Epithelial cell of esophagus (primary cell): ENCODE data around the gene NKAPL.

Experiments
- DNase-seq: peaks from one replicate; pipeline ENCODE4 v3.0.0; 2010; ENCODE audit warnings: low read depth
- H3K4me3 ChIP-seq: 2 replicates; pipeline ENCODE4 v1.5.1; 2011; ENCODE audit warnings: mild to moderate bottlenecking, low read length, control low read depth
- TF ChIP-seq, protein P1 (sequence below): IDR thresholded peaks from 2 replicates; pipeline ENCODE4 v1.5.1; 2011; ENCODE audit warnings: low read depth, mild to moderate bottlenecking, low read length, control low read depth, inconsistent platforms; ENCODE audit not compliant: insufficient read depth; ENCODE audit errors: missing control alignments

Gene NKAPL

DNA sequence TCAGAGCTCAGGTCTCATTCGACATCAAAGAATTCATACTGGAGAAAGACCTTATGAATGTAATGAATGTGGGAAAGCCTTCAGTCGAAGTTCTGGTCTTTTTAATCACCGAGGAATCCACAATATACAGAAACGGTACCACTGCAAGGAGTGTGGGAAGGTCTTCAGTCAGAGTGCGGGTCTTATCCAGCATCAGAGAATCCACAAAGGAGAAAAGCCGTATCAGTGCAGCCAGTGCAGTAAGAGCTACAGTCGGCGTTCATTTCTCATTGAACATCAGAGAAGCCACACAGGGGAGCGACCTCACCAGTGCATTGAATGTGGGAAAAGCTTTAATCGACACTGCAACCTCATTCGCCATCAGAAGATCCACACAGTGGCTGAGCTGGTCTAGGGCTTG is 26.3 kb upstream of the NKAPL start:
- DNase-seq = no peak
- H3K4me3 ChIP-seq = no peak overlapping the region
- TF ChIP-seq, protein P1, sequence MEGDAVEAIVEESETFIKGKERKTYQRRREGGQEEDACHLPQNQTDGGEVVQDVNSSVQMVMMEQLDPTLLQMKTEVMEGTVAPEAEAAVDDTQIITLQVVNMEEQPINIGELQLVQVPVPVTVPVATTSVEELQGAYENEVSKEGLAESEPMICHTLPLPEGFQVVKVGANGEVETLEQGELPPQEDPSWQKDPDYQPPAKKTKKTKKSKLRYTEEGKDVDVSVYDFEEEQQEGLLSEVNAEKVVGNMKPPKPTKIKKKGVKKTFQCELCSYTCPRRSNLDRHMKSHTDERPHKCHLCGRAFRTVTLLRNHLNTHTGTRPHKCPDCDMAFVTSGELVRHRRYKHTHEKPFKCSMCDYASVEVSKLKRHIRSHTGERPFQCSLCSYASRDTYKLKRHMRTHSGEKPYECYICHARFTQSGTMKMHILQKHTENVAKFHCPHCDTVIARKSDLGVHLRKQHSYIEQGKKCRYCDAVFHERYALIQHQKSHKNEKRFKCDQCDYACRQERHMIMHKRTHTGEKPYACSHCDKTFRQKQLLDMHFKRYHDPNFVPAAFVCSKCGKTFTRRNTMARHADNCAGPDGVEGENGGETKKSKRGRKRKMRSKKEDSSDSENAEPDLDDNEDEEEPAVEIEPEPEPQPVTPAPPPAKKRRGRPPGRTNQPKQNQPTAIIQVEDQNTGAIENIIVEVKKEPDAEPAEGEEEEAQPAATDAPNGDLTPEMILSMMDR = no peak

DNA sequence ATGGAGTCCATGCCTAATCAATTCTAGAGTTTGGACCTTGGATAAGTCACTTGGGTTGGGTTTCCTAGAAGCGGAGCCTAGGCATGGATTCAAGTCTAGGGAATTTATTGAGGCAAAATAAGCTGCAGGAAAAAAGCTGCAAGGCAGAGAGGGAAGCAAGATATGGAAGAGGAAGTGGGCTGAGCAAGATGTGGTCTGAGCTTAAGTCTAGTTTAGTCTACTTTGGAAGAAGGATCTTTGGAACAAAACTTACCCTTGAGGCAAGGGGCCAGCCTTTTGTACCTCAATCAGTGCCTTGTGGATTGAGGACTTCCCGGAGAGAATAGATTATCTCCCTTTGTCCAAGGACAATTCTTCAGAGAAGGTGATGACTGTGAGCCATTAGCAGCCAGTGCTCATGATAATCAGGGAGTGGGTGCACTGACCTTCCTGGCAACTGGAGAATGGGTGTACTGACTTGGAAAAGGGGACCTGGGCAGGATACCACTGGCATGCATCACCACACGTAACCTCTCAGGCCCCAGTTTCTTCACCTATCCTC is 23.1 kb upstream of the NKAPL start:
- no peak for DNase-seq
- no peak overlapping the region for H3K4me3 ChIP-seq
- TF ChIP-seq, protein P1 = no peak

DNA sequence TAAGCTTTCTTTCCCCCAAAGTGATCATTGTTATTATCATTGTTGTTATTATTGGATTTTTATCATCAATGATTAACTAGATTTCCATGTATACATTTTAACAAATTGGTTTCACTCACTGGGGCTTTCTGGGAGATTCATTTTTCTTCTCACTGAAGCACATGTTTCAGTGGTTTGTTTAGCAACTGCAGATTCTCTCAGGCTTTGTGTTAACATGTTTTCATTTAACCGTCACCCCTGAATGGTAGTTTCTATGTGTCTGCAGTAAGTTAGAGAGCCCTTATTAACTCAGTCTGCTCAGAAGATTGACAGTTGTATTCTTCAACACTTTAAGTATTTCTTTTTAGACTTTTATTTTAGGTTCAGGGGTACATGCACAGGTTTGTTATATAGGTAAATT is 19.5 kb upstream of the NKAPL start:
- TF ChIP-seq, protein P1 = no peak
- no peak overlapping the region for H3K4me3 ChIP-seq
- DNase-seq = no peak

DNA sequence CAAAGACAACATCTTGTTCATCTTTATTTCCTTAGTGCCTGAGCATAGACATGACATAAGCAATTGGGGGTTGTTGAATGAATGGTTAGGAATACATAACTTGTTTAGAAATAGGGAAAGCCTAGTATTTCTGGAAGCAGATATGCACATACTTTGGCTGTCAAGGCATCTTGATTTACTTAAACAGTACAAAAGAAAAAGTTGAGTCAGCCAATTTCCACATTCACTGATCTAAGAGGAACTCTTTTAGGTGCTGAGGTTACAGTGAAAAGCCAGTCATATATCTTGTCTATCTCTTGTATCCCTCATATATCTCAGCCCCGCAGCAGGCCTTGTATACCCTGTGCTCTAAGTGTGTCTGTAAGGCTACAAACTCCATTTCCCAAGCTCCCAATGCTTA is 18.6 kb upstream of the NKAPL start:
- H3K4me3 ChIP-seq = no peak overlapping the region
- TF ChIP-seq, protein P1 = no peak
- no peak for DNase-seq

DNA sequence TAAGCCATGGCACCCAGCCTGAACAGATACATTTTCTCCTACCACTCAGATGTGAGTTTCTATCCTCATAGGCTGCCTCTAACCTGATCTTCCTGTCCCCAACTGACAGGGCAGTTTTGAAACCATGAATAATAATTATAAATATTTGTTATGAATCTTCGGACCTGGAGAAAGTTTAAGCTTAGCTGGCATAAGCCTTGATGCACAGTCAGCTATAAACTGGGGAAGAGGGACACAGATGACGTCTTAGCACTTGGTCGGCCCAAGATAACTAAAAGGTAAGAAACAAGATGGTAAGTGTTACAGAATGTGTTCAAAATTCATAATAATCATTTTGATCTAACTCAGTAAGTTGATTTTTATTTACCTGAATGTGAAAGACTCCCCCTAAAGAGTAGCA is 15.2 kb upstream of the NKAPL start:
- DNase-seq = no peak
- TF ChIP-seq, protein P1 = no peak

DNA sequence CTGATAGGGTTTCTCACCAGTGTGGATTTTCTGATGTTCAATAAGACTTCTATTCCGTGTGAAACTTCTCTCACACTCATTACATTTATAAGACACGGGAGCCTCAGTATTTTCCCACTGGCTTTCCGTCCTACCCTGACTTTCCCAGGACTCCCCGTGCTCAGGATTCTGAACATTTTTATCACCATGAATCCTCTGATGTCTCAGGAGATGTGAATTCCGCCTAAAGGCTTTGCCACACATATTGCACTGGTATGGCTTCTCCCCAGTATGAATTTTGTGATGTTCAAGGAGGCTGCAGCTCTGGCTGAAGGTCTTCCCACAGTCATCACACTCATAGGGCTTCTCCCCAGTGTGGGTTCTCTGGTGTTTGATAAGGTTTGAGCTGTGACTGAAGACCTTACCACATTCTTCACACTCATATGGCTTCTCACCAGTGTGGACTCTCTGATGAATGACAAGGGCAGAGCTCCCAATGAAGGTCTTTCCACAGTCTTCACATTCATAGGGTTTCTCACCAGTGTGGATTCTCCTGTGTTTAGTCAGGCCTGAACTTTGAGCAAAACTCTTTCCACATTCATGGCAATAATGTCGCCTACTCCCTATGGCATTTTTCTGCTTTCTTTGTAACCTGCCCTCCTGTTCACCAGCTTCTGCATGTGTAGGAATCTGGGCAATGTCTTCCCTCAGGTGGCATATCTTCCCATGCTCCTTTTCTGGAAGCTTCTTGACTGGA is 13.7 kb upstream of the NKAPL start:
- no peak for DNase-seq
- TF ChIP-seq, protein P1 = no peak
- no peak overlapping the region for H3K4me3 ChIP-seq

More for the DNA sequence above, 15.2 kb upstream of the NKAPL start:
- H3K4me3 ChIP-seq = no peak overlapping the region

DNA sequence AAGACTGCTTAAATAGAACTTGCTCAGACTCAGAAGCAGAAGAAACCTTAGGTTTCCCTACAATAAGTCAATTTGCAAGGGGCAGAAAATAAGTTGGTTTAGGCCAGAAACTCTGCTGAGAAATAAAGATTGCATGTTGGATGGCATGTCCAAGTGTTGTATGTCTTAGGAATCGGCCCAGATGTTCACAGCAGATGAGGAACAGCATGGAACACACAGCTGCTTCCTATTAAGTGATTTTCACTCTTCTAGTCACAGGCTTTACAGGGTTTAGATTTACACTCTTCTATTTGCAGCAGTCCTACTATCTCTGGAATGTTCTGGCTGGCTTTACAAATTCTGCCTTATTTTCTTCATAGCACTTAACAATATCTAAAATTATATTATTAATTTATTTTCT is 10.2 kb upstream of the NKAPL start:
- TF ChIP-seq, protein P1 = no peak
- no peak for DNase-seq
- H3K4me3 ChIP-seq = no peak overlapping the region
